PC-9 (cell line): ENCODE results near the gene AFF2. TPM values are rescaled to one million over a fixed set of nuclear protein-coding genes. Genes with fewer than 3 reads are reported as not detected.

Experiments used
- BruUV-seq: library from RNA; stranded (reverse); fragments of 400-500 nt; replicated peaks from 2 replicates; lab custom pipeline; 2021; lab: Mats Ljungman, UMichigan
- CTCF ChIA-PET: fragments of 300-600 bp; sonication (Branson Sonifier 250); formaldehyde crosslinking; loops from one replicate; lab custom pipeline; 2022; ENCODE audit warnings: antibody characterized with exemption; lab: Charles Lee
- POLR2A ChIA-PET: fragments of 300-600 bp; sonication (Branson Sonifier 250); formaldehyde crosslinking; loops from one replicate; lab custom pipeline; 2022; ENCODE audit warnings: antibody characterized with exemption; ENCODE audit not compliant: unreplicated experiment; lab: Charles Lee
- DNase-seq, 2 experiments: peaks; one replicate each; pipeline versions ENCODE4 v3.0.0 to v3.0.0-alpha.2; 2015 to 2022; ENCODE audit warnings: mixed read lengths in 1 of 2
- H2AFZ ChIP-seq: fragments of 200-600 bp; sonication (generic); 2 replicates; pipeline ENCODE4 v1.8.1; 2017; ENCODE audit warnings: antibody characterized with exemption
- H3F3A ChIP-seq: fragments of 200-600 bp; sonication (generic); 2 replicates; pipeline ENCODE4 v1.8.1; 2017; ENCODE audit warnings: antibody characterized with exemption, mild to moderate bottlenecking, low read depth; ENCODE audit not compliant: insufficient read depth
- H3K27ac ChIP-seq: fragments of 200-600 bp; sonication (generic); 2 replicates; pipeline ENCODE4 v1.6.1; 2016; ENCODE audit warnings: mixed run types
- H3K27me3 ChIP-seq: fragments of 200-600 bp; sonication (generic); 2 replicates; pipeline ENCODE4 v1.6.1; 2016; ENCODE audit warnings: low read depth, mixed run types; ENCODE audit not compliant: insufficient read depth
- H3K36me3 ChIP-seq: fragments of 200-600 bp; sonication (generic); 2 replicates; pipeline ENCODE4 v1.6.1; 2016; ENCODE audit warnings: low read depth, mixed run types
- H3K4me1 ChIP-seq: fragments of 200-600 bp; sonication (generic); replicated peaks from 2 replicates; pipeline ENCODE4 v1.6.1; 2016; ENCODE audit warnings: mixed run types; ENCODE audit not compliant: insufficient read depth
- H3K4me2 ChIP-seq: fragments of 200-600 bp; sonication (generic); 2 replicates; pipeline ENCODE4 v1.6.1; 2017; ENCODE audit warnings: mixed run types
- H3K4me3 ChIP-seq: fragments of 200-600 bp; sonication (generic); 2 replicates; pipeline ENCODE4 v1.6.1; 2016; ENCODE audit warnings: mixed run types
- H3K79me2 ChIP-seq: fragments of 200-600 bp; sonication (generic); 2 replicates; pipeline ENCODE4 v1.6.1; 2017; ENCODE audit warnings: low read depth, mixed run types
- H3K9me2 ChIP-seq: fragments of 200-600 bp; sonication (generic); 2 replicates; pipeline ENCODE4 v1.8.1; 2017; ENCODE audit warnings: mild to moderate bottlenecking; ENCODE audit not compliant: insufficient read depth
- H3K9me3 ChIP-seq: fragments of 200-600 bp; sonication (generic); 2 replicates; pipeline ENCODE4 v1.8.1; 2016; ENCODE audit warnings: low read depth; ENCODE audit not compliant: insufficient read depth
- H4K20me1 ChIP-seq: fragments of 200-600 bp; sonication (generic); 2 replicates; pipeline ENCODE4 v1.8.1; 2017; ENCODE audit not compliant: insufficient read depth
- CTCF ChIP-seq: fragments of 200-600 bp; sonication (generic); conservative IDR thresholded peaks from 2 replicates; pipeline ENCODE4 v1.6.1; 2017; ENCODE audit warnings: mixed run types, antibody characterized with exemption, mild to moderate bottlenecking, moderate library complexity
- EZH2 ChIP-seq: fragments of 200-600 bp; sonication (generic); IDR thresholded peaks from 2 replicates; pipeline ENCODE4 v1.8.0; 2017; ENCODE audit warnings: antibody characterized with exemption, low read depth
- intact Hi-C: fragments of 100-400 bp; cut with micrococcal nuclease; formaldehyde crosslinking; loops from one replicate; pipeline ENCODE4 v1.10.0; 2022; ENCODE audit not compliant: unreplicated experiment
- total RNA-seq: library from RNA; stranded (reverse); gene quantifications from 2 replicates; pipeline ENCODE4 v1.2.3, GENCODE V29; 2021

AFF2 gene
- total RNA-seq, 1 experiment from 2014 or later: not detected

GRCh38 chrX:148956352-148956751, 455.9 kb downstream of the AFF2 start:
- Histone ChIP-seq H3K36me3 (no peaks in the 10 kb centered on the region), H3F3A (no peaks in the 10 kb centered on the region), H3K9me2 (no peaks in the 10 kb centered on the region), H3K27ac (no peak overlapping the region), H3K79me2 (no peaks in the 10 kb centered on the region), H3K9me3 (no peaks in the 10 kb centered on the region), H3K4me1 (no peaks in the 10 kb centered on the region), H2AFZ (no peak overlapping the region), H3K4me3 (no peak overlapping the region), H3K4me2 (no peak overlapping the region), H3K27me3 (no peaks in the 10 kb centered on the region), H4K20me1 (no peaks in the 10 kb centered on the region; the same call in 1 of the 2 replicates)
- ChIA-PET POLR2A (no interaction called here), CTCF (no interaction called here)
- no peak for DNase-seq
- no TSS peak for BruUV-seq
- TF ChIP-seq CTCF: no peak
- no peak for TF ChIP-seq EZH2
- intact Hi-C loops: no loop called here

DNA sequence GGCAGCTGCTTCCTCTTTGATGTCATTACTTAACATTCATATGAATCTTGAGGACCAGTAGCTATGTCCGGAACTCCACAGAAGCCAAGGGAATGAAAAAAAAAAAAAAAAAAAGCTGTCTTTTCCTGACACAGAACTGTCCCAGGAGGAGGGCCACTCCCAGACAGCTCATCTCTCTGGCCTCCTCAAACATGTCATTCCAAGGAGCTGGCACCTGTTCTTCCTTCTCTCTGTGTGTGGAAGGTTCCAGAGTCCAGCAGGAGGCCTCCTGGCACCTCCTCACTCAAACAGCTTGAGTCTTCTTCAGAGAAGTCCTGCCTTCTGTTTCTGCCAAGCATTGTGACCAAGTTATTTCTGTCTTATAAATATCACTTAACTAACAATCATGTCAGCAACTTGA, 458.5 kb downstream of the AFF2 start:
- H4K20me1 ChIP-seq: no peaks in the 10 kb centered on the region; the same call in 1 of the 2 replicates
- TF ChIP-seq EZH2: no peak
- no peak for TF ChIP-seq CTCF
- H3K4me1 ChIP-seq: no peaks in the 10 kb centered on the region
- no peaks in the 10 kb centered on the region; the same call in 1 of the 2 replicates for H3K9me3 ChIP-seq
- intact Hi-C loops: no loop called here
- H3K27ac ChIP-seq: no peak overlapping the region
- DNase-seq: no peak
- CTCF ChIA-PET: no interaction called here
- H2AFZ ChIP-seq: no peak overlapping the region
- POLR2A ChIA-PET: no interaction called here
- no peaks in the 10 kb centered on the region for H3K36me3 ChIP-seq
- H3K4me2 ChIP-seq: no peak overlapping the region
- H3K27me3 ChIP-seq: no peaks in the 10 kb centered on the region
- H3K79me2 ChIP-seq: no peaks in the 10 kb centered on the region
- BruUV-seq: no TSS peak
- no peak overlapping the region for H3K4me3 ChIP-seq
- no peaks in the 10 kb centered on the region for H3K9me2 ChIP-seq
- H3F3A ChIP-seq: no peaks in the 10 kb centered on the region

- no TSS peak for BruUV-seq
- ChIA-PET CTCF (no interaction called here), POLR2A (no interaction called here)
- Histone ChIP-seq H3K4me3 (no peak overlapping the region), H3K9me2 (no peaks in the 10 kb centered on the region), H4K20me1 (no peaks in the 10 kb centered on the region), H2AFZ (no peak overlapping the region), H3K27ac (no peak overlapping the region), H3K27me3 (no peaks in the 10 kb centered on the region), H3K9me3 (no peaks in the 10 kb centered on the region; the same call in 1 of the 2 replicates), H3F3A (no peaks in the 10 kb centered on the region), H3K4me1 (no peaks in the 10 kb centered on the region), H3K4me2 (no peak overlapping the region), H3K79me2 (no peaks in the 10 kb centered on the region), H3K36me3 (no peaks in the 10 kb centered on the region)
- no peak for DNase-seq
- intact Hi-C loops: no loop called here
- TF ChIP-seq EZH2 (no peak), CTCF (no peak)
Measured at GRCh38 chrX:148960060-148960459, 459.6 kb downstream of the AFF2 start.
